Natural killer cell (primary cell): Measurements from ENCODE around the gene DEGS2. TPM values are rescaled to one million over a fixed set of nuclear protein-coding genes. Genes with fewer than 3 reads are reported as not detected.

Experiments used
- ATAC-seq, 3 donors: fragments of 150-1000 bp in 2 of 3; fragments of 200-7000 bp in 1 of 3; cut with Tn5 transposase; 1 replicate in 1 of 3; 2 replicates in 2 of 3; pipeline ENCODE4 v1.10.0; 2021; ENCODE audit warnings: mild to moderate bottlenecking in 2 of 3, moderate library complexity in 2 of 3
- DNase-seq, 2 donors: peaks; one replicate each; pipeline versions ENCODE4 v3.0.0 to v3.0.0-alpha.2; 2013 to 2021; ENCODE audit warnings: mixed read lengths in 1 of 2
- H3K27ac ChIP-seq: one replicate; pipeline ENCODE4 v1.5.1; 2013; ENCODE audit warnings: mild to moderate bottlenecking, low read length
- H3K27me3 ChIP-seq: one replicate; pipeline ENCODE4 v1.6.1; 2013; ENCODE audit warnings: low read length; ENCODE audit not compliant: control insufficient read depth, insufficient read depth
- H3K36me3 ChIP-seq: one replicate; pipeline ENCODE4 v1.6.1; 2013; ENCODE audit warnings: low read length; ENCODE audit not compliant: control insufficient read depth, insufficient read depth
- H3K4me1 ChIP-seq: one replicate; pipeline ENCODE4 v1.6.1; 2013; ENCODE audit warnings: low read length; ENCODE audit not compliant: control insufficient read depth, insufficient read depth
- H3K4me3 ChIP-seq: one replicate; pipeline ENCODE4 v1.5.1; 2013; ENCODE audit warnings: low read length
- H3K9me3 ChIP-seq: one replicate; pipeline ENCODE4 v1.6.1; 2013; ENCODE audit warnings: low read length; ENCODE audit not compliant: control insufficient read depth, insufficient read depth
- H3K27ac Mint-ChIP-seq, 2 donors: one replicate each; pipeline ENCODE4 v1.8.0; 2022; ENCODE audit warnings: mild to moderate bottlenecking in 2 of 2, mixed read lengths in 2 of 2, moderate library complexity in 1 of 2
- H3K27me3 Mint-ChIP-seq, 2 donors: one replicate each; pipeline ENCODE4 v1.8.0; 2022; ENCODE audit warnings: low read depth in 2 of 2, mixed read lengths in 2 of 2
- H3K36me3 Mint-ChIP-seq: one replicate; pipeline ENCODE4 v1.8.0; 2022; ENCODE audit warnings: mixed read lengths
- H3K4me1 Mint-ChIP-seq, 2 donors: one replicate each; pipeline ENCODE4 v1.8.0; 2022; ENCODE audit warnings: mixed read lengths in 2 of 2
- H3K4me3 Mint-ChIP-seq: one replicate; pipeline ENCODE4 v1.8.0; 2022; ENCODE audit warnings: mild to moderate bottlenecking, moderate library complexity, mixed read lengths
- H3K9me3 Mint-ChIP-seq, 2 donors: one replicate each; pipeline ENCODE4 v1.8.0; 2022; ENCODE audit warnings: mixed read lengths in 2 of 2
- CTCF ChIP-seq: fragments of 200-600 bp; IDR thresholded peaks from one replicate; pipeline ENCODE4 v1.8.0; 2022; ENCODE audit warnings: antibody characterized with exemption
- WGBS: methylation state at CpG from one replicate; pipeline ENCODE4 v1.1.7; 2013; ENCODE audit warnings: missing lambda C conversion rate; ENCODE audit not compliant: insufficient coverage; 5-methylcytosine and 5-hydroxymethylcytosine counted together
- intact Hi-C: fragments of 100-400 bp; cut with micrococcal nuclease; formaldehyde crosslinking; loops from one replicate; pipeline ENCODE4 v1.14.2; 2022
- total RNA-seq, 4 donors: library from RNA; stranded (reverse); fragments of 120-200 nt in 1 of 4; gene quantifications; one replicate each; pipeline versions ENCODE4 v1.2.3 to v1.2.4, GENCODE V29; 2013 to 2022

DEGS2 gene
- total RNA-seq, 3 donors from 2014 or later (not counting 1 experiment from before 2014, with no cell fraction given): 0.60 to 7.1 (median 4.4) TPM

- no peak overlapping the region for H3K4me3 Mint-ChIP-seq
- no peaks in the 10 kb centered on the region for H3K9me3 Mint-ChIP-seq
- ATAC-seq (no peak), DNase-seq (no peak)
- TF ChIP-seq CTCF: no peak
- H3K27ac Mint-ChIP-seq: peak overlapping the region in 1 of 2 donors; percentile 67
- Histone ChIP-seq H3K36me3 (peaks cover 97% of the 10 kb centered on the region), H3K27ac (no peak overlapping the region), H3K4me3 (no peak overlapping the region), H3K27me3 (no peaks in the 10 kb centered on the region), H3K9me3 (no peaks in the 10 kb centered on the region), H3K4me1 (peaks cover 5% of the 10 kb centered on the region)
- peaks cover 0 to 13% of the 10 kb centered on the region in 2 donors for H3K4me1 Mint-ChIP-seq
- 86% methylated on average over 9 of the region's 9 CpGs for WGBS
- intact Hi-C loops: no loop called here
- no peaks in the 10 kb centered on the region for H3K27me3 Mint-ChIP-seq
- H3K36me3 Mint-ChIP-seq: no peaks in the 10 kb centered on the region
Observed at GRCh38 chr14:100135073-100135472, 24.4 kb downstream of the DEGS2 start.

- 90% methylated on average over 7 of the region's 8 CpGs for WGBS
- H3K9me3 ChIP-seq: no peaks in the 10 kb centered on the region
- H3K4me1 ChIP-seq: peaks cover 5% of the 10 kb centered on the region
- Mint-ChIP-seq H3K27ac (peak overlapping the region in 1 of 2 donors; percentile 67), H3K36me3 (no peaks in the 10 kb centered on the region), H3K9me3 (no peaks in the 10 kb centered on the region), H3K4me3 (no peak overlapping the region), H3K4me1 (peaks cover 0 to 13% of the 10 kb centered on the region in 2 donors), H3K27me3 (no peaks in the 10 kb centered on the region)
- TF ChIP-seq CTCF: no peak
- no peak for DNase-seq
- H3K36me3 ChIP-seq: peaks cover 97% of the 10 kb centered on the region
- no peak overlapping the region for H3K4me3 ChIP-seq
- intact Hi-C loops: no loop called here
- ATAC-seq: no peak
- H3K27me3 ChIP-seq: no peaks in the 10 kb centered on the region
- H3K27ac ChIP-seq: no peak overlapping the region
Observed at GRCh38 chr14:100134586-100134985, 24.9 kb downstream of the DEGS2 start.

GRCh38 chr14:100132903-100133510, 26.4 kb downstream of the DEGS2 start:
- no peak for ATAC-seq
- Mint-ChIP-seq H3K4me1 (peaks cover 0 to 13% of the 10 kb centered on the region in 2 donors), H3K4me3 (no peak overlapping the region), H3K27ac (peak overlapping the region; percentile 48 to 67), H3K36me3 (no peaks in the 10 kb centered on the region), H3K9me3 (no peaks in the 10 kb centered on the region), H3K27me3 (no peaks in the 10 kb centered on the region)
- Histone ChIP-seq H3K4me1 (peaks cover 3% of the 10 kb centered on the region), H3K9me3 (no peaks in the 10 kb centered on the region), H3K36me3 (peaks cover 96% of the 10 kb centered on the region), H3K4me3 (no peak overlapping the region), H3K27me3 (no peaks in the 10 kb centered on the region), H3K27ac (no peak overlapping the region)
- DNase-seq: no peak
- whole genome bisulfite sequencing: 96% methylated on average over 12 of the region's 12 CpGs
- intact Hi-C loops: no loop called here
- TF ChIP-seq CTCF: no peak
